Endothelial cell (in vitro differentiated cells): ENCODE data around the gene APBB1IP. TPM values are rescaled to one million over a fixed set of nuclear protein-coding genes. Genes with fewer than 3 reads are reported as not detected.
A peak's percentile ranks its signal among the peaks of the same experiment; 100 is the strongest.
"Not testable (repeated sequence)": the region's sequence is repeated elsewhere in the genome, so short reads cannot be mapped to it uniquely, and the experiment has no call there.

Experiments
- DNase-seq: peaks from one replicate; pipeline ENCODE4 v3.0.0; 2021; ENCODE audit warnings: low spot score
- H3K27ac Mint-ChIP-seq: one replicate; pipeline ENCODE4 v1.8.0; 2021; ENCODE audit warnings: mixed read lengths, inconsistent platforms; ENCODE audit not compliant: unreplicated experiment
- H3K27me3 Mint-ChIP-seq: one replicate; pipeline ENCODE4 v1.8.0; 2021; ENCODE audit warnings: mild to moderate bottlenecking, moderate library complexity, mixed read lengths, inconsistent platforms; ENCODE audit not compliant: unreplicated experiment
- H3K36me3 Mint-ChIP-seq: one replicate; pipeline ENCODE4 v1.8.0; 2021; ENCODE audit warnings: mild to moderate bottlenecking, low read depth, mixed read lengths, inconsistent platforms; ENCODE audit not compliant: unreplicated experiment
- H3K4me1 Mint-ChIP-seq: one replicate; pipeline ENCODE4 v1.8.0; 2021; ENCODE audit warnings: mild to moderate bottlenecking, mixed read lengths, inconsistent platforms; ENCODE audit not compliant: unreplicated experiment
- H3K4me3 Mint-ChIP-seq: one replicate; pipeline ENCODE4 v1.8.0; 2021; ENCODE audit warnings: mild to moderate bottlenecking, mixed read lengths, inconsistent platforms; ENCODE audit not compliant: unreplicated experiment
- H3K9me3 Mint-ChIP-seq: one replicate; pipeline ENCODE4 v1.8.0; 2021; ENCODE audit warnings: mixed read lengths, inconsistent platforms; ENCODE audit not compliant: unreplicated experiment
- long read RNA-seq: library from polyadenylated mRNA; unstranded; transcript quantifications from one replicate; pipeline ENCODE4 v2.0.0, GENCODE V29; 2020; ENCODE audit not compliant: unreplicated experiment
- total RNA-seq: library from RNA; stranded (reverse); fragmentation: NEBNext Ultra II Directional; extraction: Animal tissue kit (Norgen Biotek cat#: 25700); gene quantifications from one replicate; pipeline ENCODE4 v1.2.1, GENCODE V29; 2021; ENCODE audit not compliant: unreplicated experiment
- TF ChIP-seq, protein P1 (sequence below): fragments of 200-600 bp; sonication (generic); IDR thresholded peaks from one replicate; pipeline ENCODE4 v1.5.0; 2021; ENCODE audit warnings: antibody characterized with exemption; ENCODE audit not compliant: unreplicated experiment

APBB1IP gene
- total RNA-seq: not detected
- long read RNA-seq: 0 reads

DNA sequence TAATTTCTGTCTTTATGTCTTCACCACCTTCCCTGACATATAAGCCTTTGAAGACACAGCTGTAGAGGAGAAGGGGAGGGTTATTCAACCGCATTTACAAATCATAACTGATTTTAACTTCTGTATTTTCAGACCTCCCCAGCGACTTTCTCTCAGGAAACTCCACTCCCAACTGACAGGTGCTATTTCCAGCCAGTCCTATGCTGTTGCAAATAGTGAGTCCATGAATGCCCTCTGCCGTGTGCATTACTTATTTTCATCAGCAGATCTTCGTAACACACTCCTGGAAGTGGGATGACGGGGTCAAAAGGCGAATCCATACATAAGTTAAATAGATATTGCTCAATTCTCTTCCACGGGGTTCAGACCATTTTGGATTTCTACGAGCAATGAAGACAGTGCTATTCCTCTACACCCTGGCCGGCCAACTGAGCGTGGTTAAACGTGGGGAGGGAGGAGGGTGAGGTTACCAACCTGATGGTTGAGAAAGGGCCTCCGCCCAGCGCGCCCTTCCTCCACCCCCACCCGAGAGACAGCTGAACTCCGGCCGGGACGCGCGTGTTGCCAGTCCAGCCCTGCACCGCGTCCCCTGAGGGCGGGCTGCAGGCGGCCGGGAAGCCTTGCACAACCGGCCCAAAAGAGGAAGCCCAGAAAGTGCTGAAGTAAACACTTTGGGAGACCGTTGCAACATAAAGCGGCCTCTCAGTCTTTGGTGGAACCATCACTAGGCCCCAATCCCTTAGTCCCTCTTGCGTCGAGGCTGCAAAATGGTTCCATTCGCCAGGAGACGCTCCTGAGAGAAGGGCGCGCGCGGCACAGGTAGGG lies at the start of gene APBB1IP:
Gene APBB1IP (plus strand): TSS at position 705 of the 825 bp plus-strand sequence. CDS start 53,986 bp downstream, outside the sequence.
- H3K9me3 Mint-ChIP-seq: no peaks in the 10 kb centered on the region
- H3K27ac Mint-ChIP-seq: no peak within 1 kb of the TSS
- DNase-seq: peak; percentile 20
- H3K36me3 Mint-ChIP-seq: no peaks in the 10 kb centered on the region
- TF ChIP-seq, protein P1, sequence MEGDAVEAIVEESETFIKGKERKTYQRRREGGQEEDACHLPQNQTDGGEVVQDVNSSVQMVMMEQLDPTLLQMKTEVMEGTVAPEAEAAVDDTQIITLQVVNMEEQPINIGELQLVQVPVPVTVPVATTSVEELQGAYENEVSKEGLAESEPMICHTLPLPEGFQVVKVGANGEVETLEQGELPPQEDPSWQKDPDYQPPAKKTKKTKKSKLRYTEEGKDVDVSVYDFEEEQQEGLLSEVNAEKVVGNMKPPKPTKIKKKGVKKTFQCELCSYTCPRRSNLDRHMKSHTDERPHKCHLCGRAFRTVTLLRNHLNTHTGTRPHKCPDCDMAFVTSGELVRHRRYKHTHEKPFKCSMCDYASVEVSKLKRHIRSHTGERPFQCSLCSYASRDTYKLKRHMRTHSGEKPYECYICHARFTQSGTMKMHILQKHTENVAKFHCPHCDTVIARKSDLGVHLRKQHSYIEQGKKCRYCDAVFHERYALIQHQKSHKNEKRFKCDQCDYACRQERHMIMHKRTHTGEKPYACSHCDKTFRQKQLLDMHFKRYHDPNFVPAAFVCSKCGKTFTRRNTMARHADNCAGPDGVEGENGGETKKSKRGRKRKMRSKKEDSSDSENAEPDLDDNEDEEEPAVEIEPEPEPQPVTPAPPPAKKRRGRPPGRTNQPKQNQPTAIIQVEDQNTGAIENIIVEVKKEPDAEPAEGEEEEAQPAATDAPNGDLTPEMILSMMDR: no peak
- no peak within 1 kb of the TSS for H3K4me3 Mint-ChIP-seq
- H3K4me1 Mint-ChIP-seq: peaks cover 6% of the 10 kb centered on the region
- H3K27me3 Mint-ChIP-seq: no peaks in the 10 kb centered on the region

GRCh38 chr10:26389533-26389932 lies 48.6 kb upstream of the APBB1IP start:
- no peaks in the 10 kb centered on the region for H3K36me3 Mint-ChIP-seq
- no peak overlapping the region for H3K4me3 Mint-ChIP-seq
- TF ChIP-seq, protein P1: no peak
- no peak for DNase-seq
- no peaks in the 10 kb centered on the region for H3K9me3 Mint-ChIP-seq
- peaks cover 2% of the 10 kb centered on the region for H3K4me1 Mint-ChIP-seq
- H3K27me3 Mint-ChIP-seq: peaks cover 4% of the 10 kb centered on the region
- H3K27ac Mint-ChIP-seq: no peak overlapping the region

GRCh38 chr10:26391701-26392695 lies 46.1 kb upstream of the APBB1IP start:
- Mint-ChIP-seq H3K9me3 (no peaks in the 10 kb centered on the region), H3K4me1 (peaks cover 2% of the 10 kb centered on the region), H3K27ac (no peak overlapping the region), H3K36me3 (no peaks in the 10 kb centered on the region), H3K27me3 (peaks cover 4% of the 10 kb centered on the region), H3K4me3 (peak overlapping the region; percentile 38)
- peak; percentile 14 for DNase-seq
- TF ChIP-seq, protein P1: no peak

GRCh38 chr10:26398353-26398752 lies 39.8 kb upstream of the APBB1IP start:
- H3K9me3 Mint-ChIP-seq, H3K27me3 Mint-ChIP-seq, H3K27ac Mint-ChIP-seq, H3K4me3 Mint-ChIP-seq, DNase-seq, H3K4me1 Mint-ChIP-seq, H3K36me3 Mint-ChIP-seq: not testable (repeated sequence)

- H3K4me3 Mint-ChIP-seq: no peak overlapping the region
- H3K27me3 Mint-ChIP-seq: peaks cover 2% of the 10 kb centered on the region
- no peak for DNase-seq
- no peaks in the 10 kb centered on the region for H3K9me3 Mint-ChIP-seq
- no peaks in the 10 kb centered on the region for H3K36me3 Mint-ChIP-seq
- H3K4me1 Mint-ChIP-seq: no peaks in the 10 kb centered on the region
- no peak overlapping the region for H3K27ac Mint-ChIP-seq
- TF ChIP-seq, protein P1: no peak
Observed at GRCh38 chr10:26407406-26407969, 30.7 kb upstream of the APBB1IP start.
